Measurements from ENCODE around the gene CACNA1B.
"Not testable (repeated sequence)": the region's sequence is repeated elsewhere in the genome, so short reads cannot be mapped to it uniquely, and the experiment has no call there.

Gene CACNA1B

GRCh38 chr9:137879052-137879451 is 1.5 kb downstream of the CACNA1B start:
- H3K9me3 ChIP-seq (ENCODE audit: control insufficient read depth in 1 of 2, low read length in 2 of 2), result no peaks in the 10 kb centered on the region
- no peak overlapping the region for H3K4me3 ChIP-seq (ENCODE audit: low read depth in 1 of 2, low read length in 2 of 2)
- H3K9ac ChIP-seq (ENCODE audit: low read depth in 1 of 2, low read length in 2 of 2), result no peak overlapping the region
- peaks cover 9 to 22% of the 10 kb centered on the region in 2 donors for H3K27me3 ChIP-seq (ENCODE audit: control insufficient read depth in 1 of 2, insufficient read depth in 2 of 2, low read length in 2 of 2)
- no peaks in the 10 kb centered on the region for H3K36me3 ChIP-seq (ENCODE audit: control insufficient read depth in 1 of 2, insufficient read depth in 2 of 2, low read length in 2 of 2)
- no peak overlapping the region for H3K27ac ChIP-seq (ENCODE audit: low read depth, low read length)
- no peaks in the 10 kb centered on the region for H3K4me1 ChIP-seq (ENCODE audit: control insufficient read depth in 1 of 2, insufficient read depth in 2 of 2, low read length in 2 of 2)

GRCh38 chr9:137879566-137880150 is 2.1 kb downstream of the CACNA1B start:
- Histone ChIP-seq H3K9ac (ENCODE audit: low read depth in 1 of 2, low read length in 2 of 2) (no peak overlapping the region), H3K27ac (ENCODE audit: low read depth, low read length) (no peak overlapping the region), H3K9me3 (ENCODE audit: control insufficient read depth in 1 of 2, low read length in 2 of 2) (no peaks in the 10 kb centered on the region), H3K27me3 (ENCODE audit: control insufficient read depth in 1 of 2, insufficient read depth in 2 of 2, low read length in 2 of 2) (peaks cover 9 to 21% of the 10 kb centered on the region in 2 donors), H3K4me3 (ENCODE audit: low read depth in 1 of 2, low read length in 2 of 2) (no peak overlapping the region), H3K36me3 (ENCODE audit: control insufficient read depth in 1 of 2, insufficient read depth in 2 of 2, low read length in 2 of 2) (no peaks in the 10 kb centered on the region), H3K4me1 (ENCODE audit: control insufficient read depth in 1 of 2, insufficient read depth in 2 of 2, low read length in 2 of 2) (no peaks in the 10 kb centered on the region)

GRCh38 chr9:137880160-137880975 is 2.8 kb downstream of the CACNA1B start:
- peaks cover 9 to 20% of the 10 kb centered on the region in 2 donors for H3K27me3 ChIP-seq (ENCODE audit: control insufficient read depth in 1 of 2, insufficient read depth in 2 of 2, low read length in 2 of 2)
- no peaks in the 10 kb centered on the region for H3K4me1 ChIP-seq (ENCODE audit: control insufficient read depth in 1 of 2, insufficient read depth in 2 of 2, low read length in 2 of 2)
- H3K9me3 ChIP-seq (ENCODE audit: control insufficient read depth in 1 of 2, low read length in 2 of 2), result no peaks in the 10 kb centered on the region
- H3K36me3 ChIP-seq (ENCODE audit: control insufficient read depth in 1 of 2, insufficient read depth in 2 of 2, low read length in 2 of 2), result no peaks in the 10 kb centered on the region
- no peak overlapping the region for H3K4me3 ChIP-seq (ENCODE audit: low read depth in 1 of 2, low read length in 2 of 2)
- no peak overlapping the region for H3K27ac ChIP-seq (ENCODE audit: low read depth, low read length)
- H3K9ac ChIP-seq (ENCODE audit: low read depth in 1 of 2, low read length in 2 of 2), result no peak overlapping the region

GRCh38 chr9:137880976-137881530 is 3.5 kb downstream of the CACNA1B start:
- Histone ChIP-seq H3K27me3 (ENCODE audit: control insufficient read depth in 1 of 2, insufficient read depth in 2 of 2, low read length in 2 of 2) (peaks cover 9 to 15% of the 10 kb centered on the region in 2 donors), H3K4me1 (ENCODE audit: control insufficient read depth in 1 of 2, insufficient read depth in 2 of 2, low read length in 2 of 2) (no peaks in the 10 kb centered on the region), H3K4me3 (ENCODE audit: low read depth in 1 of 2, low read length in 2 of 2) (no peak overlapping the region), H3K9ac (ENCODE audit: low read depth in 1 of 2, low read length in 2 of 2) (no peak overlapping the region), H3K36me3 (ENCODE audit: control insufficient read depth in 1 of 2, insufficient read depth in 2 of 2, low read length in 2 of 2) (no peaks in the 10 kb centered on the region), H3K27ac (ENCODE audit: low read depth, low read length) (no peak overlapping the region), H3K9me3 (ENCODE audit: control insufficient read depth in 1 of 2, low read length in 2 of 2) (no peaks in the 10 kb centered on the region)

GRCh38 chr9:137881591-137882505 is 4.3 kb downstream of the CACNA1B start:
- no peaks in the 10 kb centered on the region for H3K4me1 ChIP-seq (ENCODE audit: control insufficient read depth in 1 of 2, insufficient read depth in 2 of 2, low read length in 2 of 2)
- H3K36me3 ChIP-seq (ENCODE audit: control insufficient read depth in 1 of 2, insufficient read depth in 2 of 2, low read length in 2 of 2), result no peaks in the 10 kb centered on the region
- no peak overlapping the region for H3K4me3 ChIP-seq (ENCODE audit: low read depth in 1 of 2, low read length in 2 of 2)
- H3K9ac ChIP-seq (ENCODE audit: low read depth in 1 of 2, low read length in 2 of 2), result no peak overlapping the region
- H3K9me3 ChIP-seq (ENCODE audit: control insufficient read depth in 1 of 2, low read length in 2 of 2), result no peaks in the 10 kb centered on the region
- peaks cover 3 to 9% of the 10 kb centered on the region in 2 donors for H3K27me3 ChIP-seq (ENCODE audit: control insufficient read depth in 1 of 2, insufficient read depth in 2 of 2, low read length in 2 of 2)
- no peak overlapping the region for H3K27ac ChIP-seq (ENCODE audit: low read depth, low read length)

GRCh38 chr9:137882506-137882821 is 4.9 kb downstream of the CACNA1B start:
- no peaks in the 10 kb centered on the region for H3K4me1 ChIP-seq (ENCODE audit: control insufficient read depth in 1 of 2, insufficient read depth in 2 of 2, low read length in 2 of 2)
- no peak overlapping the region for H3K4me3 ChIP-seq (ENCODE audit: low read depth in 1 of 2, low read length in 2 of 2)
- peaks cover 3 to 7% of the 10 kb centered on the region in 2 donors for H3K27me3 ChIP-seq (ENCODE audit: control insufficient read depth in 1 of 2, insufficient read depth in 2 of 2, low read length in 2 of 2)
- no peaks in the 10 kb centered on the region for H3K9me3 ChIP-seq (ENCODE audit: control insufficient read depth in 1 of 2, low read length in 2 of 2)
- H3K27ac ChIP-seq (ENCODE audit: low read depth, low read length), result no peak overlapping the region
- H3K9ac ChIP-seq (ENCODE audit: low read depth in 1 of 2, low read length in 2 of 2), result no peak overlapping the region
- no peaks in the 10 kb centered on the region for H3K36me3 ChIP-seq (ENCODE audit: control insufficient read depth in 1 of 2, insufficient read depth in 2 of 2, low read length in 2 of 2)

GRCh38 chr9:137883977-137884376 is 6.4 kb downstream of the CACNA1B start:
- H3K4me1 ChIP-seq (ENCODE audit: control insufficient read depth in 1 of 2, insufficient read depth in 2 of 2, low read length in 2 of 2); H3K4me3 ChIP-seq (ENCODE audit: low read depth in 1 of 2, low read length in 2 of 2); H3K27ac ChIP-seq (ENCODE audit: low read depth, low read length); H3K36me3 ChIP-seq (ENCODE audit: control insufficient read depth in 1 of 2, insufficient read depth in 2 of 2, low read length in 2 of 2); H3K9me3 ChIP-seq (ENCODE audit: control insufficient read depth in 1 of 2, low read length in 2 of 2); H3K27me3 ChIP-seq (ENCODE audit: control insufficient read depth in 1 of 2, insufficient read depth in 2 of 2, low read length in 2 of 2); H3K9ac ChIP-seq (ENCODE audit: low read depth in 1 of 2, low read length in 2 of 2): not testable (repeated sequence)

GRCh38 chr9:137884547-137884946 is 7.0 kb downstream of the CACNA1B start:
- not testable (repeated sequence) for H3K4me1 ChIP-seq (ENCODE audit: control insufficient read depth in 1 of 2, insufficient read depth in 2 of 2, low read length in 2 of 2); H3K9me3 ChIP-seq (ENCODE audit: control insufficient read depth in 1 of 2, low read length in 2 of 2); H3K27ac ChIP-seq (ENCODE audit: low read depth, low read length); H3K36me3 ChIP-seq (ENCODE audit: control insufficient read depth in 1 of 2, insufficient read depth in 2 of 2, low read length in 2 of 2); H3K4me3 ChIP-seq (ENCODE audit: low read depth in 1 of 2, low read length in 2 of 2); H3K9ac ChIP-seq (ENCODE audit: low read depth in 1 of 2, low read length in 2 of 2); H3K27me3 ChIP-seq (ENCODE audit: control insufficient read depth in 1 of 2, insufficient read depth in 2 of 2, low read length in 2 of 2)

- not testable (repeated sequence) for H3K27ac ChIP-seq (ENCODE audit: low read depth, low read length); H3K36me3 ChIP-seq (ENCODE audit: control insufficient read depth in 1 of 2, insufficient read depth in 2 of 2, low read length in 2 of 2); H3K9ac ChIP-seq (ENCODE audit: low read depth in 1 of 2, low read length in 2 of 2); H3K9me3 ChIP-seq (ENCODE audit: control insufficient read depth in 1 of 2, low read length in 2 of 2); H3K27me3 ChIP-seq (ENCODE audit: control insufficient read depth in 1 of 2, insufficient read depth in 2 of 2, low read length in 2 of 2); H3K4me1 ChIP-seq (ENCODE audit: control insufficient read depth in 1 of 2, insufficient read depth in 2 of 2, low read length in 2 of 2); H3K4me3 ChIP-seq (ENCODE audit: low read depth in 1 of 2, low read length in 2 of 2)
These were observed 7.5 kb downstream of the CACNA1B start for GRCh38 chr9:137885121-137885520.

GRCh38 chr9:137888621-137889020 is 11.0 kb downstream of the CACNA1B start:
- not testable (repeated sequence) for H3K27ac ChIP-seq (ENCODE audit: low read depth, low read length); H3K4me1 ChIP-seq (ENCODE audit: control insufficient read depth in 1 of 2, insufficient read depth in 2 of 2, low read length in 2 of 2); H3K9ac ChIP-seq (ENCODE audit: low read depth in 1 of 2, low read length in 2 of 2); H3K36me3 ChIP-seq (ENCODE audit: control insufficient read depth in 1 of 2, insufficient read depth in 2 of 2, low read length in 2 of 2); H3K9me3 ChIP-seq (ENCODE audit: control insufficient read depth in 1 of 2, low read length in 2 of 2); H3K4me3 ChIP-seq (ENCODE audit: low read depth in 1 of 2, low read length in 2 of 2); H3K27me3 ChIP-seq (ENCODE audit: control insufficient read depth in 1 of 2, insufficient read depth in 2 of 2, low read length in 2 of 2)

Data from duodenal mucosa (tissue), 2 donors.